ENCODE results near the gene CTDNEP1. TPM values are rescaled to one million over a fixed set of nuclear protein-coding genes. Genes with fewer than 3 reads are reported as not detected.
A peak's percentile ranks its signal among the peaks of the same experiment; 100 is the strongest.

The CTDNEP1 gene
- total and polyA plus RNA-seq, 2 of the 4 experiments (the other 2 are of a cell fraction): 23.8 to 132 TPM

- Histone ChIP-seq H4K5ac (ENCODE audit: low read depth, low read length) (no peak overlapping the region), H4K20me1 (ENCODE audit: insufficient read depth, low read length) (peaks cover 68% of the 10 kb centered on the region), H3K9me3 (ENCODE audit: control insufficient read depth, insufficient read depth, low read length) (no peaks in the 10 kb centered on the region), H3K14ac (replicated peaks; ENCODE audit: low read depth, low read length) (no peak overlapping the region), H2BK120ac (ENCODE audit: low read depth, low read length) (no peak overlapping the region), H2BK5ac (ENCODE audit: low read depth, low read length, poor library complexity, severe bottlenecking) (no peak overlapping the region), H2BK20ac (ENCODE audit: low read depth, low read length) (no peak overlapping the region), H3K79me1 (ENCODE audit: low read depth in 1 of 2, low read length in 2 of 2) (peaks cover 4 to 79% of the 10 kb centered on the region in 2 experiments; a peak in 3 of 4 replicates), H3K36me3 (ENCODE audit: control insufficient read depth, insufficient read depth, low read length) (no peaks in the 10 kb centered on the region), H4K8ac (ENCODE audit: low read depth in 2 of 2, low read length in 2 of 2) (no peak overlapping the region; a peak in 1 of 4 replicates), H4K91ac (ENCODE audit: insufficient read depth, low read depth, low read length) (no peak overlapping the region), H3K4me2 (ENCODE audit: low read depth, low read length) (peak overlapping the region; percentile 88), H2AK5ac (ENCODE audit: low read depth, low read length) (peak overlapping the region; percentile 63; the same call in 1 of the 2 replicates), H3K18ac (ENCODE audit: low read depth, low read length) (no peak overlapping the region), H3K4me3 (ENCODE audit: insufficient read depth, low read depth, low read length) (peak overlapping the region; percentile 40), H2AK9ac (replicated peaks; ENCODE audit: low read depth, low read length, poor library complexity) (peak overlapping the region; percentile 52), H2AFZ (replicated peaks; ENCODE audit: low read length, poor library complexity) (peak overlapping the region; percentile 73), H3K9ac (ENCODE audit: low read depth, low read length) (no peak overlapping the region), H3K23ac (ENCODE audit: low read depth, low read length) (peak overlapping the region; percentile 8; the same call in 1 of the 2 replicates), H3K27me3 (ENCODE audit: control insufficient read depth, insufficient read depth, low read length) (no peaks in the 10 kb centered on the region), H3K4me1 (ENCODE audit: control insufficient read depth, insufficient read depth, low read length) (peaks cover 17% of the 10 kb centered on the region), H3K27ac (ENCODE audit: insufficient read depth, low read length) (no peak overlapping the region), H3K4ac (ENCODE audit: low read depth, low read length) (0 out of 2 replicates have a peak overlapping the region, but pooled peaks have one; percentile 12), H3K9me1 (ENCODE audit: insufficient read depth, low read length) (peaks cover 15% of the 10 kb centered on the region), H3K56ac (ENCODE audit: extremely low read depth, insufficient read depth, low read length) (no peak overlapping the region), H2BK15ac (ENCODE audit: low read depth, low read length) (no peak overlapping the region)
- peak; percentile 73 for DNase-seq
- dilution Hi-C loops (cut with HindIII; ENCODE audit: low sequenced_read_pairs, unreplicated experiment): no loop called here
- peak; percentile 29; the same call in 1 of the 2 replicates for TF ChIP-seq RAD21 (IDR thresholded peaks at IDR 0.05; ENCODE audit: low read length)
- TF ChIP-seq, protein P1, sequence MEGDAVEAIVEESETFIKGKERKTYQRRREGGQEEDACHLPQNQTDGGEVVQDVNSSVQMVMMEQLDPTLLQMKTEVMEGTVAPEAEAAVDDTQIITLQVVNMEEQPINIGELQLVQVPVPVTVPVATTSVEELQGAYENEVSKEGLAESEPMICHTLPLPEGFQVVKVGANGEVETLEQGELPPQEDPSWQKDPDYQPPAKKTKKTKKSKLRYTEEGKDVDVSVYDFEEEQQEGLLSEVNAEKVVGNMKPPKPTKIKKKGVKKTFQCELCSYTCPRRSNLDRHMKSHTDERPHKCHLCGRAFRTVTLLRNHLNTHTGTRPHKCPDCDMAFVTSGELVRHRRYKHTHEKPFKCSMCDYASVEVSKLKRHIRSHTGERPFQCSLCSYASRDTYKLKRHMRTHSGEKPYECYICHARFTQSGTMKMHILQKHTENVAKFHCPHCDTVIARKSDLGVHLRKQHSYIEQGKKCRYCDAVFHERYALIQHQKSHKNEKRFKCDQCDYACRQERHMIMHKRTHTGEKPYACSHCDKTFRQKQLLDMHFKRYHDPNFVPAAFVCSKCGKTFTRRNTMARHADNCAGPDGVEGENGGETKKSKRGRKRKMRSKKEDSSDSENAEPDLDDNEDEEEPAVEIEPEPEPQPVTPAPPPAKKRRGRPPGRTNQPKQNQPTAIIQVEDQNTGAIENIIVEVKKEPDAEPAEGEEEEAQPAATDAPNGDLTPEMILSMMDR (conservative IDR thresholded peaks at IDR 0.05; ENCODE audit: low read depth, low read length): peak; percentile 45
- TF ChIP-seq, protein P2, sequence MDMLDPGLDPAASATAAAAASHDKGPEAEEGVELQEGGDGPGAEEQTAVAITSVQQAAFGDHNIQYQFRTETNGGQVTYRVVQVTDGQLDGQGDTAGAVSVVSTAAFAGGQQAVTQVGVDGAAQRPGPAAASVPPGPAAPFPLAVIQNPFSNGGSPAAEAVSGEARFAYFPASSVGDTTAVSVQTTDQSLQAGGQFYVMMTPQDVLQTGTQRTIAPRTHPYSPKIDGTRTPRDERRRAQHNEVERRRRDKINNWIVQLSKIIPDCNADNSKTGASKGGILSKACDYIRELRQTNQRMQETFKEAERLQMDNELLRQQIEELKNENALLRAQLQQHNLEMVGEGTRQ (IDR thresholded peaks at IDR 0.05; ENCODE audit: low read depth, low read length): no peak
- TF ChIP-seq MXI1 (IDR thresholded peaks at IDR 0.05; ENCODE audit: borderline replicate concordance, low read depth, low read length): no peak
- no peak for TF ChIP-seq MAFK (IDR thresholded peaks at IDR 0.05; ENCODE audit: low read depth, low read length)
- TF ChIP-seq ELK1 (IDR thresholded peaks at IDR 0.05; ENCODE audit: borderline replicate concordance, low read depth, low read length): no peak
- peak; percentile 44 for TF ChIP-seq SMC3 (IDR thresholded peaks at IDR 0.05; ENCODE audit: low read depth, low read length)
- no peak for TF ChIP-seq NFE2L2 (IDR thresholded peaks at IDR 0.05; ENCODE audit: low read depth, low read length)
- TF ChIP-seq BHLHE40 (IDR thresholded peaks at IDR 0.05; ENCODE audit: low read depth, low read length): no peak
- no peak for TF ChIP-seq POLR2A (IDR thresholded peaks at IDR 0.05; ENCODE audit: low read depth, low read length)
- peak; percentile 71 for TF ChIP-seq CEBPB (IDR thresholded peaks at IDR 0.05; ENCODE audit: low read depth, low read length)
- no peak for TF ChIP-seq RFX5 (IDR thresholded peaks at IDR 0.05; ENCODE audit: low read depth, low read length)
- TF ChIP-seq MAZ (IDR thresholded peaks at IDR 0.05; ENCODE audit: borderline replicate concordance, low read depth, low read length): no peak
- no peak for TF ChIP-seq FOS (IDR thresholded peaks at IDR 0.05; ENCODE audit: low read depth, low read length)
- 0 out of 2 replicates have a peak, but pooled peaks have one; percentile 17 for TF ChIP-seq CHD1 (IDR thresholded peaks at IDR 0.05; ENCODE audit: low read depth, low read length)
- TF ChIP-seq RCOR1 (IDR thresholded peaks at IDR 0.05; ENCODE audit: insufficient replicate concordance, low read length): no peak
- WGBS, 2 experiments (ENCODE audit: extremely low coverage in 2 of 2, insufficient read length in 1 of 2): 4% methylated on average over 4 of the region's 15 CpGs; no CpG with 5 or more reads in 1 of the 2 experiments
- in situ Hi-C loops (cut with MboI; ENCODE audit: low sequenced_read_pairs): no loop called here
- BruUV-seq (replicated peaks): no TSS peak
- no peak for ATAC-seq (ENCODE audit: low read depth)
- intact Hi-C loops (cut with micrococcal nuclease): no loop called here
- CTCF ChIA-PET: interaction anchor here (1.1 kb wide), 1 partner anchor 169 kb away, joined by 6 read pairs; no protein-coding TSS in a partner anchor
- POLR2A ChIA-PET (ENCODE audit: unreplicated experiment): interaction anchor here (1.1 kb wide), 1 partner anchor 10 kb away, joined by 3 read pairs; no protein-coding TSS in a partner anchor
Measured at GRCh38 chr17:7213895-7214299, 37.6 kb downstream of the CTDNEP1 start.
